NT2/D1 (cell line): ENCODE results near the gene SERTAD1.

Experiments
- DNase-seq: peaks from one replicate; pipeline ENCODE4 v3.0.0-alpha.2; 2011; ENCODE audit warnings: low read depth, low spot score
- H3K27me3 ChIP-seq: 2 replicates; pipeline ENCODE4 v1.6.0; 2011; ENCODE audit warnings: mild to moderate bottlenecking; ENCODE audit not compliant: insufficient read length, insufficient read depth
- H3K36me3 ChIP-seq: 2 replicates; pipeline ENCODE4 v1.6.1; 2011; ENCODE audit warnings: mild to moderate bottlenecking, low read length, mixed read lengths; ENCODE audit not compliant: insufficient read depth, insufficient read length
- H3K4me1 ChIP-seq: 2 replicates; pipeline ENCODE4 v1.5.1; 2011; ENCODE audit not compliant: insufficient read depth, insufficient read length
- H3K4me3 ChIP-seq: 2 replicates; pipeline ENCODE4 v1.5.1; 2011; ENCODE audit warnings: low read depth; ENCODE audit not compliant: insufficient read length
- H3K9ac ChIP-seq: 2 replicates; pipeline ENCODE4 v1.6.0; 2011; ENCODE audit warnings: low read depth; ENCODE audit not compliant: insufficient read length
- H3K9me3 ChIP-seq: 2 replicates; pipeline ENCODE4 v1.5.1; 2011; ENCODE audit warnings: mild to moderate bottlenecking, low read length; ENCODE audit not compliant: insufficient read depth
- SUZ12 ChIP-seq: IDR thresholded peaks from 2 replicates; pipeline ENCODE4 v1.6.1; 2011; ENCODE audit not compliant: insufficient read length, insufficient read depth; ENCODE audit errors: extremely low read depth
- YY1 ChIP-seq: IDR thresholded peaks from 2 replicates; pipeline ENCODE4 v1.6.1; 2011; ENCODE audit not compliant: insufficient read length, insufficient read depth
- ZNF274 ChIP-seq: IDR thresholded peaks from 2 replicates; pipeline ENCODE4 v1.6.1; 2011; ENCODE audit warnings: mild to moderate bottlenecking, low read depth, low read length

The SERTAD1 gene

DNA sequence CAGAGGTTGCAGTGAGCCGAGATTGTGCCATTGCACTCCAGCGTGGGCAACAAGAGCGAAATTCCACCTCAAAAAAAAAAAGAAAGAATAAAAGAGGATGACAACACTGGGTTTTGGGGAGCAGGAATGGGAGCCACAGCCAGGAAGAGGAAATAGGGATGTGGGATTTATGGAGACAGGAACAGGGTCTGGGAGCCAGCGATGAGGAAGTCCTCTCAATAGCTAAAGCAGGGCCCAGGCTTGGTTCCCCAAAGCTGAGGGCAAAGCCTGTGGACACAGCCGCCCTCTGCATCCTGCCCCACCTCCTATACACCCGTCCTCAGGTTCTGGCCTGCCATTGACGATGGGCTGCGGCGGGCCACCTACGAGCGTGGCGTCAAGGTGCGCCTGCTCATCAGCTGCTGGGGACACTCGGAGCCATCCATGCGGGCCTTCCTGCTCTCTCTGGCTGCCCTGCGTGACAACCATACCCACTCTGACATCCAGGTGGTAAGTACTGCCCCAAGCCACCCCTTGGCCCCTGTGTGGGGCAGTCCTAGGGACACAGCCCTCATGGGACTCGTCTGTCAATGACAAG is 49.4 kb downstream of the SERTAD1 start:
- no peak for DNase-seq
- Histone ChIP-seq H3K9me3 (no peaks in the 10 kb centered on the region), H3K4me1 (peaks cover 9% of the 10 kb centered on the region), H3K27me3 (no peaks in the 10 kb centered on the region), H3K36me3 (peaks cover 75% of the 10 kb centered on the region), H3K9ac (no peak overlapping the region), H3K4me3 (no peak overlapping the region)
- TF ChIP-seq ZNF274 (no peak), YY1 (no peak), SUZ12 (no peak)

DNA sequence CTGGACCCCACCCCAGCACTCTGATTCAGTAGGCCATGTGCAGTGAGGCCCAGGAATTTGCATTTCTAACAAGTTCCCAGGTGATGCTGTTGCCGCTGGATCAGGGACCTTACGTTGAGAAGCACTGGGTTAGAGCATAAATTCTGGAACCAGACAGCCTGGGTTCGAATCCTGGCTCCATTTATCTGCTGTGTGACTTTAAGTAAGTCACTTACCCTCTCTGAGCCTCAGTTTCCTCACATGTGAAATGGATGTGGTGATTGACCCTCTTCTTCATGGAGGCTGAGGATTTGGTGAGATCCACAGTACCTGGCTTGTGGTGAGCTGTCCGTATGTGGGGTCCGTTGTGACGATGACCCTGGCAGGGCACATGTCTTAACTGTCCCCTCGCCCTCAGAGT is 51.7 kb downstream of the SERTAD1 start:
- H3K27me3 ChIP-seq = no peaks in the 10 kb centered on the region
- peaks cover 8% of the 10 kb centered on the region for H3K4me1 ChIP-seq
- no peak overlapping the region for H3K9ac ChIP-seq
- TF ChIP-seq SUZ12 (no peak), ZNF274 (no peak)
- peaks cover 81% of the 10 kb centered on the region for H3K36me3 ChIP-seq
- no peak for DNase-seq
- no peak overlapping the region for H3K4me3 ChIP-seq
- H3K9me3 ChIP-seq = no peaks in the 10 kb centered on the region

DNA sequence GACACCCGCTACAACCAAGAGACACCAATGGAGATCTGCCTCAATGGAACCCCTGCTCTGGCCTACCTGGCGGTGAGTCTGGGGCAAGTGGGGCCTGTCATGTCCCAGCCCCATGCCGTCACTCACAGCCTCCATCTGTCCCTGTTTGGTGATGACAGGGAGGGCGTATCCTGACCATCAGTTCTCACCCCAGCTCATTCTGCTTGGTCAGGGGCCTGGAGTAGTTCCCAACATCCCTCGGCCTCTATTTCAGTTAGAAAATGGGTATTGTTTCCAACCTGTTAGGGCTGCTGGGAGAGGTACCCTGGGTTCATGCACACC is 54.0 kb downstream of the SERTAD1 start:
- TF ChIP-seq YY1 (no peak), SUZ12 (no peak), ZNF274 (no peak)
- Histone ChIP-seq H3K9me3 (no peaks in the 10 kb centered on the region), H3K27me3 (no peaks in the 10 kb centered on the region), H3K36me3 (peaks cover 81% of the 10 kb centered on the region), H3K9ac (no peak overlapping the region), H3K4me3 (no peak overlapping the region), H3K4me1 (peaks cover 13% of the 10 kb centered on the region)
- DNase-seq = no peak
